GM19025 (cell line): Measurements from ENCODE around the gene CDH23.

Source experiments
- ATAC-seq: cut with Tn5 transposase; IDR thresholded peaks from one replicate; pipeline ENCODE4 v1.9.1; 2021; ENCODE audit warnings: mild to moderate bottlenecking, low read depth, moderate library complexity; ENCODE audit not compliant: unreplicated experiment

The CDH23 gene

DNA sequence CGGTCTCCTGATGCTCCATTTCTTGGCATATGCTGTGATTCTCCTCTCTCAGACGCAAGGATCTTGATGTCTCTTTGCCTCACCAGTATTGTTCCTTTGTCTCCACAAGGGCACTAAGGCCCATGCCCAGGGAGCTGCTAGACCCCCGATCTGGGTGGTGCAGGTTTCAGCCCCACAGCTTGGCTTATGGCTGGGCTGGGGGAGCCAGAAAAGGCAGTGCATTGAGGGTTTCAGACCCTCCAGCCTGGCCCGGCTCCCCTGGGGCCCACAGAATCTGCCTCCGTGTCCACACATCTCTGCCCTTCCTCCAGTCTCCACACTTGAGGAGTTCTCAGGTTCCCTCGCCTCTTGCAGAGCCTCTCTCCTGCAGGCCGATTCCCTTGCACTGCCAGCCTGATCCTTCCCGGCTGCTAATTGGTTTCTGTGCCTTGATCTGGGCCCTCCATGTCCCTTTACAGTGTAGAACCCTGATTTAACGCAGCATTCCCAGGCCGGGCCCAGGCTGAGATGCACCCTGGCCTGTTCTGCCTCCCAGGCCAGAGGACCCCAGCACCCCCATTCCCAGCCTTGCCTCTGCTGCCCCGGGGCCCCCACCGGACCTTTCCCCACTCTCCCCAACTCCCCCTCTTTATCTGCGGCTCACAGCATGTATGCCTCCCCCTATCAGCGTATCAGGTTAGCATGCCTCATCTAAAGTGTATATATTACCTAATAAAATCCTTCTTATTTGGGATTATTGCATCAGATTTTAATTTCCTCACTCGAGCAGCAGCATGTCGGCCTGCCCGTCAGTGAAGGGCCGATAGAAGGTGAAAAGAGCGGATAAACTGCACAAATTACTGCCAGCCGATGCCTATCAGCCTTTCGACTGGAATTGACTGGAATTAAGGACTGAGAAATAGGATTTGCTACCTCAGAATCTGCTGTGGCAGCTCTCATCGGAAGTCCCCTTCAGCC lies 177.1 kb downstream of the CDH23 start:
- ATAC-seq, result no peak

DNA sequence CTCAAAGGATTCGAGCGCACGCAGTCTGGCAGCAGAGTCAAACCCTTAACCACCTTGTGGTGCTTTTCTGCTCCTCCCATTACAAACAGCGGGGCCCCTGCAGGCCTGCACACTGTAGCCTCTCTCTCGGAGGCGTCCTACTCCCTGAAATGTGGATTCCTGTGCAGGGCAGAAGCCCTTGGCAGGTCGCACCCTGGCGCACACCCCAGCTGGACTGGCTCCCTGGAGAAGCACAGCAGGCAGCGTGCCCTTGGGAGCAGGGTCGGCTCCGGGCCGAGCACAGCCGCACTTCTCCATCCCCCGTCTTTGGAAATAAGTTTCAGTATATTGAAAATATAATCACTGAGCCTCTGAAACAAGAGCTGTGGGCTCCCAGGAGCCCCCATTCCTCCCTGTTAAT lies 178.7 kb downstream of the CDH23 start:
- ATAC-seq, result no peak

DNA sequence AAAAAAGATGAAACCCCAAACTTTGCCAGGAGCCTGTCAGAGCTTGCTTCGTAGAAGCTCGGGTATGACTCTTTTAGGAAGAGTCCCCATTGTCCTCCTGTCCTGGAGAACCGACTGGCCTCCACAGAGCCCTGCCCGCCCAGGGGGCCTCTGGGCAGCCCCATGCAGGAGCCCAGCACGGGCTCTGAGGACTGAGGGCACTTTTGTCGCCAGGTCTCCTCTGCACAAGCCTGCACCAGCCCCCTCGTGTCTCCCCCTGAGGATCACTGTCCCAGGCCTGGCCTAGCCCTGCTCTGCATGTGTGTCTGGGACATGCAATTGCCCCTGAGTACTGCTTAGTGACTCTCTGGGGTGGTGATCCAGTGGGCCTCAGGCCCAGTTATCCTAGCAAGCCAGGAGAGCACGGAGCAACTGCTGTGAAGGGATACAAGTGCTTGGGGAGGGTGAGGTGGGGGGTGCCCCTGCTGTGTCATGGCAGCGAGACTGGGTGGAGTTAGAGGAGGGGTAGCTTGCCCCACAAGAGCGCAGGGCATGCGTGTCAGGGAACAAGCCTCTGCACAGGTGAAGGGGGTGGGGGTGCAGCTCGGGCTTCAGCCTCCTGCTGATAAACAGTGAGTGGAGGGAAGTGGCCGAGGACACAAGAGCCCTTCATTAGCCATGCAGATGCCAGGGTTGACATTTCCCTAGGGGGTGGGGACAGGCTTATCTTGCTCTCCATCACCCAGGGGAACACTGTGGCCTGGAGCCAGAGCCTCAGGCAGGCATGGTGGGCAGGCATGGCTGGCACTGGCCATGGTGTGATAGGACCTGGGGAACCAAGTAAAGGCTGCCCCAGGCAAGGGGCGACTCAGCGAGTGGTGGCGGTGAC lies 179.4 kb downstream of the CDH23 start:
- ATAC-seq, result no peak

DNA sequence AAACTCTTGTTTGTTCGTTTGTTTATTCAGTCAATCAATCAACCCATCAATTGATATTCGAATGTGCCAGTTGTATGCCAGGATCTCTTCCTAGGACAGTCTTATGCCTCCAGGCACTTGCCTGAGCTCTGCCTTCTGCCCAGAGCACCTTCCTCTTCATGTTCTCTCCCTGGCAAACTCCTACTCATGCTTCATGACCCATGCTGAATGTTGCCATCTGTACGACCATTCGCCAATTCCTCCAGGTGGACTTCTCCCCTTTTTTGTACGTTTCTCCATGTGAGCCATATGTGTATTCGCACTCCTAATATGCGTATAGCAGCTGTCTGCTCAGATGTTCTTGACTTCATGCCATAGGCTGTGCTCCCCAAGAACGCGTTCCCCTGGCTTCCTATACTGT lies 180.1 kb downstream of the CDH23 start:
- ATAC-seq, result no peak

DNA sequence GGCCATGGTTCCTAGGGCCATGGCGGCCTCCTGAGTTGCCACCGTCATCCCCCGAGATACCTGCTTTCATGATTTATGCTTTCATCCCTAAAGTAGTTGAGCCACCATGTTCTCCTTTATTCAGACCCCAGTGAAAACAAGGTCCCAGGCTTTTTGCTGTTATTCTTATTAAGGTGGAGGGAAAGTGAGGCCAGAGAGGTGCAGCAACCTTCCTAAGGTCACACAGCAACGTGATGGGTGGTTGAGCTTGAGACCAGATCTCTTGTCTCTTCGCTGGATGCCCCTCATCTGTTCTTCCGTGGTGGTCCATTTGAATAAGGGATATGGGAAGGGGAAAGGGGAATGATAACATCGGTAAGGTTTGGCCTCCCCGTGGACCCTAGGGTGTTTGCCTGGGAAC lies 180.6 kb downstream of the CDH23 start:
- no peak for ATAC-seq

DNA sequence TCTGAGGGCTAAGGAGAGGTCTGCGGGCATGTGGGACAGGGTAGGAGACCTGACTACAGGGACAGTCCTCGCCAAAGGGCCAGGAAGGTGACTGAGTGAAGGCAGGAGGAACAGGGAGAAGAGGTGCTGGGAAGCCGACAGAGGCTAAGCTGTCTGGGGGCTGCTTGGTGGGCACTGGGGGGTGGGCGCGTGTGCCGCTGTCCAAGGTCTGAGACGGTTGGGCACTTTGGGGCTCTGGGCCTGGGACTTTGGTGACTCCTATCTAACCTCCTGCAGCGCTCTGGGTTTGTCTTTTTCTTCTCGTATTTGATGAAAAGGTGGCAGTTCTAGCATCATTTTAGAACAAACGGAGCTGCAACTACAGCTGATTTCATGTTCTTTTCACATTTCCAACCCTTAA lies 181.3 kb downstream of the CDH23 start:
- ATAC-seq, result no peak

DNA sequence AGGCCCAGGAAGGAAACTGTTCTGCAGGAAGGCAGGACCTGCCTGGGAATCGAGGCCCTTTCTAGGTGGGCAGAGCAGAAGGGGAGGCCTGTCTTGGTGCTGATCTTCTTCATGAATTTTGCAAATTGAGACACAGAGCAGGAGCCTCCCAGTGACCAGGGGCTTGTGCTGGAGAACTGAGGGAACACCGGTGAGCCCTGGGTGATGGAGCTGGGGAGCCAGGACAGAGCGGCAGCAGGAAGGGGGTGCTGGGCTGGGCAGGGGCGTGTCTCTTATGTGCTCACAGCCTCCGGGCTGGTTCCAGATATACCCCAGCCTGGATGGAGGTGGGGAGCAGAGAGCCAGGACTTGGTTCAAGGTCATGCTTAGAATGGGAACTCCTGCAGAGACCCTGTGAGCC lies 182.9 kb downstream of the CDH23 start:
- no peak for ATAC-seq

DNA sequence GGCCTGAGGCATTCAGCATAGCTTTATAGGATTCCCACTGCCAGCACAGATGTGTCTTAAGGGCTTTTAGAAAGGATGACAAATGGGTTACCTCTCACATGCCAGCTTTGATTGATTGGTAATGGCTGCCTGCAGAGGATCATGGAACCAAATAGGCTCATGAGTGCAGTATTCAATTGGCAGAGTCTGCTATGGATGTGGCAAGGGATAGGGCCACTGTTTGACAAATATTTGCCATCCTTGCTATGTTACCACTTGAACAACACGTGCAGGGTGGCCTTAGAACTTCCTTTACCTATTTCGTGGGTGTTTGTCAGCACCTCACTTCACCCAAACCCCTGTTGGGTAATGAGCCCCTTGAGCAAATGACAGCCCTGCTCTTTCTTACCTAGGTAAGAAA lies 183.7 kb downstream of the CDH23 start:
- ATAC-seq, result no peak

DNA sequence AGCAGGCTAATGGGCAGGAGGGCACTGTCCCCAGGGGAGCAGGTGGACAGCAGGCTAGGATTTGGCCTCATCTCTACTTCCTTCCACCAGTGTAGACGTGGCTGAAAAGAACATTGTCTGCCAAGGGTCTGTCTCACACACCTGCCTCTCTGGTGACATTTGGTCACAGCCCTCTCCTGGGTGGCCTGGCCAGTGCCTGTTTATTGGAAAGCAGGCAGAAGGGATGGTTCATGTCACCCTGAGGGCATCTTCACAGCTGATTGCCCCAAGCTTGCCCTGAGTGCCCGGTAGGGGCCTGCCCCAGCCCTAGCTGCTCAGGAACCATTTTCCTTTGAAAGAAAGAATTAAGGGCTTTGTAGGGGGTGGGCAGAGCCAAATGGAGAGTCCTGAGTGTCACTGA lies 184.2 kb downstream of the CDH23 start:
- ATAC-seq, result no peak

DNA sequence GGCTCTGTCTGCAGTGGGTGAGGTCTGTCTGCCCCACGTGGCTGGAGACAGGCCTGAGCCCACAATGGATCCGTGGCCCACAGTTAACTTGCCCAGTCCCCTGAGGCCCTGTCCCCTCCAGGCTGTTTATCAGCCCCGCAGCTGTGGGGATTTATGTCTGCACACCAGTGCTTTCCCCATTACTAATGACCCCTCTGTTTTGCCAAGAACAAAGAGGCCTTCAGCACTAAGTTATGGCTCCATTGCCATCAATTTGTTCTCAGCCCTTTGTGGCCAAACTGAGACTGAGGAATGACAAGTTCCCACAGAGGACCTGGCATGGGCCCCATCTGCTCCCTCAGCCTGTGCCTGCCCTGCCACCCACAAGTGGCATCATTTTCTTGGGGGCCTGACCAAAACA lies 184.7 kb downstream of the CDH23 start:
- no peak for ATAC-seq

DNA sequence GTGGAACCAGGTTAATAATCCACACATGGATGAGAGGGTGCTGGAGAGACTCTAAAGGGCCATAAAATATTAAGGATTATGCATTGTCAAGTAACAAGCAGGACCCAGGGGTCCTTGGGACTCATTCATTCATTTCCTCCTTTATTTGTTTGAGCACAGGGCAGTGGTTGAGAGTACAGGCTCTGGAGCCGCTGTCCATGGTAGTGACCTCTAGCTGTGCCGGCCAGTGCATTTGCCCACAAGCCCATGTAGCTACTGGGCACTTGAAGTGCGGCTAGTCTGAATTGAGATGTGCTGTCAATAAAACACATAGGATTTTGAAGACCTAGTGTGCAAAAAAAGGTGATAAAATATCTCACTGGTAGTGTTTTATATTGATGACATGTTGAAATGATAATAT lies 185.3 kb downstream of the CDH23 start:
- ATAC-seq, result no peak

DNA sequence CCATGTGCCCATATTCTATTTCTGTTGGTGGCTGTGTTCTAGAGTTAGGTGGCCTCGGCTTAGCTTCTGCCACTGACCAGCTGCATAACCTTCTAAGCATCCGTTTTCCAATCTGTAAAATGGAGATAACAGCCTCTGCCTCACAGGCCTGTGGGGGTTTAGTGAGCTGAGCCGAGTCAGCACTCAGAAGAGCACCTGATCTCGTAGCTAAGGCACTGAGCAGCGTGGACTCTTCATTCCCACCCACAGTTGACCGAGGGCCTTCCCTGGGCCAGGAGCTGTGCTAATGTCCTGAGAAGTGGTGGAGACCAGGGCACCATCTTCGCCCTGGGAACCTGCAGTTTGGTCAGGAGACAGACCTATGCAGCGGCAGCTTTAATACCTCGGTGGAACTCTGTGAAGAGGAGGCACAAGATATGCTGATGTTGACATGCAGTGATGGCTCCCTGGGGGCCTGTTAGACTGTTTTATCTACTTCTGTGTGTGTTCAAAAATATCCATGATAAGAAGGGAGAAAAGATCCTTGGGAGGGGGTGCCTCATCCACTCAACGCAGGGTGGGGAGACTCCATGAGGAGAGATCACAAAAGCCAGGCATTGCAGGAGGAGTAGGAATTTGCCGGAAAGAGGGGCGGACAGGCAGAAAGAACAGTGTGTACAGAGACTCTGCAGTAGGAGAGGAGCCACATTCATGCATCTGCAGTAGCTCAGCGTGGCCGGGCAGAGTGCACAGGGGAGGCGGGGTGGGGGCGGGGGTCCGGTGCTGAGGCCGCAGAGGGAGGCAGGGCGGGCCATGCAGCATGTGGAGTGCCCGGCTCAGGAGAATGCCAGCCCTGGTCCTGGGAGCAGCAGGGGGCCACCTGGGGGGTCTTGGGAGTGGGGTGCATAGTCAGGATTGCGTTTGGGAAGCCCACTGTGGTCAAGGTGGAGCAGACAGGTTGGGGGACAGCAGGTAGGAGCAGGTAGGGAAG lies 186.1 kb downstream of the CDH23 start:
- ATAC-seq, result no peak

DNA sequence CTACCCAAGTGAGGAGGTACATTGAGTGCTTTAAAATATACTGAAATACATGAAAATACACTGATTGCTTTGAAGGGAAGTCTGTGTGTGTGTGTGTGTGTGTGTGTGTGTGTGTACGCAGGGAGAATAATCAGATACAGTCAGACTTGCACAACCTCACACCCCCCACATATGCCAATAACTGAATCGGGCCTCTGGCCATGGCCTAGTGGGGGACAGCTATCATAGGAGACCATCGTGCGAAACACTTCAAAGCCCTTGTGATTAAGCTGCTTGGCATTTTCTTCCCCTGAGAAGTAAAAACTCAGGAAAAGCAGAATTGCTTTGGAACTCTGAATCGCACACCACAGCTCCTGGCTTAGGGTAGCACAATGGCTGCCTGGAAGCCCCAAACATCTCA lies 187.7 kb downstream of the CDH23 start:
- ATAC-seq, result no peak

DNA sequence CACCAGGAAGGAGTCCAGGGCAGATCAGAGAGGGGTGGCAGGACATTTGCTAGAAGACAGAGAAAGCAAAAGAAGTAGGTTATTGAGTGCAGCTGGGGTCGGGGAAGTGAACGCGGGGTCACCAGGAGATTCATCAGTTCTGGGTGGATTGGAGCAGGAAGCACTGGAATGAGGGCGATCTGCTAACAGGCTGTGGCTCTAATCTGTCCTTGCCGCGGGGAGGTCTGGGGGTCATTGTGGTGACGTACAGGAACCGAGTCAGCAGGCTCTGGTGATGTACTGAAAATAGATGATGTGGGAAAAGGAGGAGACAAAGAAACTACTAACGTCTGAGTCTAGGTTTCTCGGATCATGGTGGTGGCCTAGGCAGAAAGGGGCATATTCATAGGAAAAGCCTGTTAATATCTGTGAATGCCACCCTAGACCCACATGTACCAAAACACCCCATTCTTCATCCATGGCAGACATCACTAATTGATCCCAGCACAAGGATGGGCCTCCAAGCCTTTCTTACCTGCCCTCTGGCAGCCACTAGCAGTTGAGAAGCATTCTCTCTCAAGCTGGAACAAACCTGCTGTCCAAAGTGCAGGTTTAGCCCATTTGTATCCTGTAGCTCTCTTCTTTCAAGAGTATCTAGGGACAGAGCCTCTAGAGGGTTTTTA lies 188.3 kb downstream of the CDH23 start:
- no peak for ATAC-seq

DNA sequence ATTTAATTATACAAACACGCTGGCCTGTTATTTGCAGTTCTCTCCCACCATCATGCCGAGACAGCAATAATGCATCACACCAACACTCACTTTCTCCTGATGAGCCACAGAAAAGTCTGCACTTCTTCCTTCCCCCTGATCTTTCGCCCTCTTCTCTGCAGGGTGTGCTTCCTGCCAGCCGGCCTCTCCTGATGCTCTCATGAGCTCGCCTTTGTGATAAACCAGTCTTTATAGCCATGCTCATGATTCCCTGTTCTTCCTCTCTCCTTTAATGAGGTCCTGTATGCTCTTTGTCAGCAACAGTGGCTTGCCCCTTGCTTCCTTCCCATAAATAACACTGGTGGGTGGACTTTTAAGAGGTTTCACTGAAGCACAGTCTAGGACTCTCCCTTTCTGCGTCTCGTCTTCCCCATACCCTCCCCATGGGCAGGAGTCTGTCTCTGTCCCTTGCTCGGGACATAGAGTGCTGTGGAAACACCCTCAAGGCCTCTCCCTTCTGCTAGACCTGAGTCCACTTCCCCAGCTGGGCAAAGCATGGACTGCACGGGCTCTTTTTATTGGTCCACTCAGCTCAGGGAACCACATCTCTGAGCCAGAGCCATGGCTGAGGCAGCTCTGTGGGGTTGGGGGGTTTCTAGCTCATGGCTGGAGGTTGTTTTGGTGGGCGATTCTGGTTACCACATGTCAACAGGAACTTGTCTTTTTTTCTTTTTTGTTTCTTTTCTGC lies 189.0 kb downstream of the CDH23 start:
- ATAC-seq, result no peak

DNA sequence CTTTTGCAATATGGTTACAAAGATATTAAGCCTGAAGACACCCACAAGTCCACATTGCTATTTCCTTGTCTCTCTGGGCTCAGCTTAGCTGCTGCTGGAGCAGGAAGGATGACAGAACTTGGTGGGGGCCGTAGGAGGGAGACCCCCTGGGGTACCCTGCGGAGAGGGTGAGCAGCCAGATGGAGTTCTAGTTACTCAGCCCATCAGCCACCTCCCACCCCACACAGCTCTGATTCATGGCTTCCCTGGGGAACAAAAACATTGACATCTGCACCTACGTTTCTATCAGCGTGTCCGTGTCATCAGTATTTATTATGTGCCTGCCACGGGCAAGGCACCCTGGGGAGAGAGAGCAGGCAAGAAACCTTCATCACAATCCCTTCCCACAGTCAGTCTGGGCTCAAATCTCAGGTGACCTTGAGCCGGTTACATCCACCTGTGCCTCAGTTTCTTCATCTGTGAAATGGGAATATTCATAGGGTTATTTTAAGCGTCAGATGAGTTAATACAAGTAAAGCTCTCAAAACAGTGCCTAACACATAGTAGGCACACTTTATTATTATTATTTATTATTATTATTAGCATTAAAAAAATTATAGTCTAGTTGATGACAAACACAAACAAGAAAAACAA lies 191.3 kb downstream of the CDH23 start:
- no peak for ATAC-seq

DNA sequence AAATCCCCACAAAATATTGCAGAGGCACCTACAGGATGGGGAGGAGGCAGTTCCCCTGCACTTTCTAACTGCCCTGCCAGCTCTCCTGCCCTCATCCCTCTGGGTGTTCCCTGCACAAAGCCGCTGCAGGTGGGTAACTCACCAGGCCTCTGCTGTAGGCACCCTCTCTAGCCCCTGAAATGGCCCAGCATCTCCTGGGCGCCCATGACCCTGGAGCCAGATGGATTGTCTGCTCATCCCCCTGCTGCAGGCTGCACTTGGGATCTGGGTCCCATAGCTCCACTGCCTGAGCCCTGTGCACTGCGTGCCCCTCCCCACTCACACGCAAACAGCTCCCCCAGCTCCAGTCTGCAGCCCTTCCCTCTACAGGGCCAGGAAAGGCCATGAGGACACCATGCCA lies 192.0 kb downstream of the CDH23 start:
- no peak for ATAC-seq

DNA sequence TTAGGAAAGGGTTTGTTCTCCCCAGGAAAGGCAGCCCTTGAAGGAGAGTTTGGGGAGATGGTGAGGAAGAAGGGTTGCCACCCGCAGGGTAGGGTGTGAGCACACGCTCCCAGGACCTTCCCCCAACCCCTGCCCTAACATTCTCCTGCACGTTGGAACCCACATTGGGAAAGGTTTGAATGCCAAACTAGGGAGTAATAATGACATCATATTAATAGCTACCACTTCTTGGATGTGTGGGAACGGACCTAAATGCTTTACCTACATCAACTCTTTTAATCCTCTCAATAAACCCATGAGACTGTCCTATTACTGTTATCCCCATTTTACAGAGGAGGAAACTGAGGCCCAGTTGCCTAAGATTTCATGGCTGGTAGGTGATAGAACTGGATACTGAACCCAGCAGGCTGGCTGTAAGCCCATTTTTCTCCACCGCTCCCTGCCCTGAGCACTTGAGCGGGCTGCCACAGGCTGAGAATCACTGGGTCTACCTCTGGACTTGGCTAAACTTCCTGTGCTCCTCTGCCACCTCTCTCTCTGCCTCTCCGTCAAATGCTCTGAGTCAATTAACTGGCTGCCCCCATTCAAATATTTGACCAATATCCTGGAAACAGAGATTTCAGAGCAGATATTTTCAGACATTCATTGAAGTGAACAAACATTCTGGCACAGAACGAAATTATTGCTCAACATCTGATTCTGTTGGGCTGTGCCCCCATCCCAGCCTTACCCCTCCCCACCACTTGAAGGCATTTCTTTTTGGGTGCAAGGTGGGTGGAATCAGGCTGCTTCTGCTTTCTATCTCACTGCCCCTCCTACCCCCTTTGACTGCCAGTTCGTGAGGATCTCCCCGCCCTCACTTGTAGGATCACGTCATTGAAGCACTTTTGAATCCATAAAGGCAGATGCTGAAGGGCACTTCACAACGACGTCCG lies 193.2 kb downstream of the CDH23 start:
- no peak for ATAC-seq
